RWPE2 (cell line): ENCODE measurements around the gene BTBD18.
A peak's percentile ranks its signal among the peaks of the same experiment; 100 is the strongest.

ENCODE experiments used
- ATAC-seq: fragments of 200-7000 bp; cut with Tn5 transposase; 3 replicates; pipeline ENCODE4 v1.9.1; 2021; ENCODE audit warnings: low read depth
- DNase-seq: peaks from one replicate; pipeline ENCODE4 v3.0.0-alpha.2; 2020; ENCODE audit warnings: low spot score
- H3K27ac ChIP-seq: fragments of 450-650 bp; 2 replicates; pipeline ENCODE4 v1.5.1; 2017; ENCODE audit warnings: mild to moderate bottlenecking; ENCODE audit not compliant: poor library complexity, severe bottlenecking
- H3K27me3 ChIP-seq: fragments of 250-450 bp; sonication (Bioruptor Pico); 2 replicates; pipeline ENCODE4 v1.5.1; 2021; ENCODE audit warnings: mild to moderate bottlenecking, moderate library complexity; ENCODE audit not compliant: insufficient read depth, poor library complexity, severe bottlenecking
- H3K36me3 ChIP-seq: fragments of 250-450 bp; sonication (Bioruptor Pico); 2 replicates; pipeline ENCODE4 v1.5.1; 2020; ENCODE audit warnings: low read depth, mild to moderate bottlenecking, moderate library complexity
- H3K4me1 ChIP-seq: fragments of 250-450 bp; sonication (Bioruptor Pico); 2 replicates; pipeline ENCODE4 v1.5.1; 2021; ENCODE audit warnings: mild to moderate bottlenecking, moderate library complexity; ENCODE audit not compliant: insufficient read depth, poor library complexity, severe bottlenecking
- H3K4me3 ChIP-seq: fragments of 250-450 bp; sonication (Bioruptor Pico); 2 replicates; pipeline ENCODE4 v1.5.1; 2021; ENCODE audit warnings: mild to moderate bottlenecking, moderate library complexity; ENCODE audit not compliant: severe bottlenecking
- H3K9me3 ChIP-seq: fragments of 250-450 bp; sonication (Bioruptor Pico); 2 replicates; pipeline ENCODE4 v1.5.1; 2021; ENCODE audit warnings: mild to moderate bottlenecking, moderate library complexity; ENCODE audit not compliant: severe bottlenecking
- TF ChIP-seq, protein P1 (sequence below): fragments of 450-650 bp; IDR thresholded peaks from one replicate; pipeline ENCODE4 v1.5.1; 2017; ENCODE audit warnings: mild to moderate bottlenecking, moderate library complexity; ENCODE audit not compliant: poor library complexity, severe bottlenecking

BTBD18 gene

DNA sequence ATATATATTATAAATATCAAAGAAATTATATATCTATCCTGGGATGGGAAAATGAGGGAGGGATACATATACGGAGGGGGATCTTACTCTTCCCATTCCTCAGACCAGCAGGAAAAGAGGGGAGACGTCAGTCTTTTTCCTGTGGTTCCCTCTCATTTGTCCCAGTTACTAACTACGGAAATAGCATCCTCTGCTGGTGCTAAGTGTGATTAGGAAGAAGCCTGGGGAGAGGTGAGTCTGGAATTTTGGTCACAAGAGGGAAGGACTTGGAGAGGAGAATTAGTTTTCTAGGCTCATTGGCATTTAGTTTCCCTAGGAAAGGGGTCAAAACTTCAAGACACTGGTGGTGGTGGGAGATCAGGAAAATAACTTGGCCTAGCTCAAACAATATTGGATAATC, 51.2 kb downstream of the BTBD18 start:
- Histone ChIP-seq H3K4me3 (no peak overlapping the region), H3K27ac (no peak overlapping the region), H3K27me3 (no peaks in the 10 kb centered on the region), H3K9me3 (no peaks in the 10 kb centered on the region), H3K36me3 (peaks cover 82% of the 10 kb centered on the region), H3K4me1 (no peaks in the 10 kb centered on the region)
- ATAC-seq (no peak), DNase-seq (no peak)
- TF ChIP-seq, protein P1, sequence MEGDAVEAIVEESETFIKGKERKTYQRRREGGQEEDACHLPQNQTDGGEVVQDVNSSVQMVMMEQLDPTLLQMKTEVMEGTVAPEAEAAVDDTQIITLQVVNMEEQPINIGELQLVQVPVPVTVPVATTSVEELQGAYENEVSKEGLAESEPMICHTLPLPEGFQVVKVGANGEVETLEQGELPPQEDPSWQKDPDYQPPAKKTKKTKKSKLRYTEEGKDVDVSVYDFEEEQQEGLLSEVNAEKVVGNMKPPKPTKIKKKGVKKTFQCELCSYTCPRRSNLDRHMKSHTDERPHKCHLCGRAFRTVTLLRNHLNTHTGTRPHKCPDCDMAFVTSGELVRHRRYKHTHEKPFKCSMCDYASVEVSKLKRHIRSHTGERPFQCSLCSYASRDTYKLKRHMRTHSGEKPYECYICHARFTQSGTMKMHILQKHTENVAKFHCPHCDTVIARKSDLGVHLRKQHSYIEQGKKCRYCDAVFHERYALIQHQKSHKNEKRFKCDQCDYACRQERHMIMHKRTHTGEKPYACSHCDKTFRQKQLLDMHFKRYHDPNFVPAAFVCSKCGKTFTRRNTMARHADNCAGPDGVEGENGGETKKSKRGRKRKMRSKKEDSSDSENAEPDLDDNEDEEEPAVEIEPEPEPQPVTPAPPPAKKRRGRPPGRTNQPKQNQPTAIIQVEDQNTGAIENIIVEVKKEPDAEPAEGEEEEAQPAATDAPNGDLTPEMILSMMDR: no peak

DNA sequence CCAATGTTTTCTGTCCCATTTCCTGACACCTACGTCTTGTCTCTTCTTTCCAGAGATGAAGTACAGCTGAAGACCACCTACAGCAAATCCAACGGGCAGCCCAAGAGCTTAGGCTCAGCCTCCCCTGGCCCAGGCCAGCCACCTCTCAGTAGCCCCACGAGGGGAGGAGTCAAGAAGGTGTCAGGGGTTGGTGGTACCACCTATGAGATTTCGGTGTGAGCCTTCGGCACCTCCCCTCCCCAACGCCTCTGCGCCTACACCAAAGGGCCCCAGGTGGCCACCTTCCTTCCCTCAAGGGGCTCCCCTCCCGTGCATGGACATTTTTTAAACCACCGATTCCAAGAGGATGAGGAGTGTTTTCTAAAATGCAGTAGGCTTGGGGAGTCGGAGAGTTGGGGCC, 51.8 kb downstream of the BTBD18 start:
- no peak for ATAC-seq
- Histone ChIP-seq H3K4me3 (no peak overlapping the region), H3K27me3 (no peaks in the 10 kb centered on the region), H3K9me3 (no peaks in the 10 kb centered on the region), H3K36me3 (peaks cover 84% of the 10 kb centered on the region), H3K4me1 (no peaks in the 10 kb centered on the region), H3K27ac (no peak overlapping the region)
- no peak for DNase-seq
- TF ChIP-seq, protein P1: no peak

DNA sequence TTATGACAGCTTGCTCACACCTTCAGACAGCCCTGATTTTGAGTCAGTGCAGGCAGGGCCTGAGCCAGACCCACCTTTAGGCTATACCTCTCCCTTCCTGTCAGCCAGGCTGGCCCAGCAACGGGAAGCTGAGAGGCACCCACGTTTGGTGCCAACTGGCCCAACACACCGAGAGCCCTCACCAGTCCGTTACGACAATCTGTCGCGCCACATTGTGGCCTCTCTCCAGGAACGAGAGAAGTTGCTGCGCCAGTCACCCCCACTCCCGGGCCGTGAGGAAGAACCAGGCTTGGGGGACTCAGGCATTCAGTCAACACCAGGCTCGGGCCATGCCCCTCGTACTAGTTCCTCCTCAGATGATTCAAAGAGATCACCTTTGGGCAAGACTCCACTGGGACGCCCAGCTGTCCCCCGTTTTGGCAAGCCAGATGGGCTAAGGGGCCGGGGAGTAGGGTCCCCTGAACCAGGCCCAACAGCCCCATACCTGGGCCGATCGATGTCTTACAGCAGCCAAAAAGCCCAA, 52.7 kb downstream of the BTBD18 start:
- ATAC-seq (peak; percentile 35; the same call in 2 of the 3 replicates), DNase-seq (no peak)
- peaks cover 85% of the 10 kb centered on the region for H3K36me3 ChIP-seq
- H3K4me3 ChIP-seq: no peak overlapping the region
- no peaks in the 10 kb centered on the region for H3K9me3 ChIP-seq
- H3K27me3 ChIP-seq: no peaks in the 10 kb centered on the region
- H3K27ac ChIP-seq: no peak overlapping the region
- TF ChIP-seq, protein P1: no peak
- no peaks in the 10 kb centered on the region for H3K4me1 ChIP-seq
